ENCODE data around the gene WIPI1.

- no peak for TF ChIP-seq POLR2A (IDR thresholded peaks at IDR 0.05)
- TF ChIP-seq, protein P1, sequence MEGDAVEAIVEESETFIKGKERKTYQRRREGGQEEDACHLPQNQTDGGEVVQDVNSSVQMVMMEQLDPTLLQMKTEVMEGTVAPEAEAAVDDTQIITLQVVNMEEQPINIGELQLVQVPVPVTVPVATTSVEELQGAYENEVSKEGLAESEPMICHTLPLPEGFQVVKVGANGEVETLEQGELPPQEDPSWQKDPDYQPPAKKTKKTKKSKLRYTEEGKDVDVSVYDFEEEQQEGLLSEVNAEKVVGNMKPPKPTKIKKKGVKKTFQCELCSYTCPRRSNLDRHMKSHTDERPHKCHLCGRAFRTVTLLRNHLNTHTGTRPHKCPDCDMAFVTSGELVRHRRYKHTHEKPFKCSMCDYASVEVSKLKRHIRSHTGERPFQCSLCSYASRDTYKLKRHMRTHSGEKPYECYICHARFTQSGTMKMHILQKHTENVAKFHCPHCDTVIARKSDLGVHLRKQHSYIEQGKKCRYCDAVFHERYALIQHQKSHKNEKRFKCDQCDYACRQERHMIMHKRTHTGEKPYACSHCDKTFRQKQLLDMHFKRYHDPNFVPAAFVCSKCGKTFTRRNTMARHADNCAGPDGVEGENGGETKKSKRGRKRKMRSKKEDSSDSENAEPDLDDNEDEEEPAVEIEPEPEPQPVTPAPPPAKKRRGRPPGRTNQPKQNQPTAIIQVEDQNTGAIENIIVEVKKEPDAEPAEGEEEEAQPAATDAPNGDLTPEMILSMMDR (IDR thresholded peaks at IDR 0.05): no peak
- TF ChIP-seq POLR2AphosphoS5 (IDR thresholded peaks at IDR 0.05; ENCODE audit: insufficient read depth in 1 of 2, low read depth in 1 of 2): no peak
Measured at GRCh38 chr17:68458260-68459036, 1.2 kb upstream of the WIPI1 start.
